HG02938 (cell line): ENCODE data around the gene MX2.

Experiments
- ATAC-seq: cut with Tn5 transposase; IDR thresholded peaks from one replicate; pipeline ENCODE4 v1.9.1; 2021; ENCODE audit warnings: mild to moderate bottlenecking, moderate library complexity; ENCODE audit not compliant: unreplicated experiment

The MX2 gene

DNA sequence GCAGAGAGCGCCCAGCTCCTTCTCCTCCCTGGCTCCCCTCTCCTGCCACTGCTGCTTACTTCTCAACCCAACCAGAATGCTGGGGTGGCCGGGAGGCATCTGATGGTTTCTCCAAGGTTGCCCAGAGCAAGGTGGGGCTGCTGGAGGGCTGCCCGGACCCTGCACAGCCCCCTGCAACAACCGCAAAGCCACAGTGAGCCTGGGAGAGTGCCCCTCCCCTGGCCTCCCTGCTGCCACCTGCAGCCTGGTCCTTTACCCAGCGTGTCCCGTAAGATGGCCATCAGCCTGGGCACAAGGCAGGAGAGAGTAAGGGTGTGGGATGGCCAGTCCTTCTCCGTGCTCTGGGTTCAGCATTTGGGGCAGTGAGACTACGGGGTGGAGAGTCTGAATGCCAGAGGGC is 17.0 kb downstream of the MX2 start:
- ATAC-seq = no peak

DNA sequence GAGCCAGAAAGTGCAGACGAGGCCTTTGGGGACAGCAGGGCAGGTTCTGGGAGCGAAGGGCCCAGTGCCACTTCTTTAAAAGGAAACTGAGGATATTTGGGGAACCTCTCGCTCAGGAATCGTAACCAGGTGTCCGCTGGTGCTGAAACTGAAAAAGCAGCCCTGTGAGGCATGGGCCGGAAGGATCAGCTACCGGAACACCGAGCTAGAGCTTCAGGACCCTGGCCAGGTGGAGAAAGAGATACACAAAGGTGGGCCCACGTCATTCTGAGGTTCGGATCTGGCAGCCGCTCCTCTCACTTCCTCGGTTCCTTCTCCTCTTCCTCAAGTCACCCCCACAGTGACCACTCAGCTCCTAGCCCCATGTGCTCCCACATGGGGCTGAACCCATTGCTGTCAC is 18.1 kb downstream of the MX2 start:
- no peak for ATAC-seq

DNA sequence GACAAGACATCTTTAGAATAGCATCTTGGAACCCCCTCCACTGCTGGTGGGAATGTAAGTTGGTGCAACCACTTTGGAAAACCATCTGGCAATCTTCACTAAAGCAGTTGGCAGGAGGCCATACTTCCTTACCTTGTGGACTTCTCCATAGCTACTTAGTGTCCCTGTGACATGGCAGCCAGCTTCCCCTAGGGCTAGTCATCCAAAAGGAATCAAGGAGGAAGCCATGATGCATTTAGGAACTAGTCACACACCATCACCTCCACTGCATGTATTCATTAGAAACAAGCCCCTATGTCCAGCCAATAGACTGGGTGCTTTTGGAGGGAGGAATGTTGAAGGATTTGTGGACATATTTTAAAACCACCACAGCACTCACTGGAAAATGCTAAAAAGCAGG is 19.9 kb downstream of the MX2 start:
- no peak for ATAC-seq

DNA sequence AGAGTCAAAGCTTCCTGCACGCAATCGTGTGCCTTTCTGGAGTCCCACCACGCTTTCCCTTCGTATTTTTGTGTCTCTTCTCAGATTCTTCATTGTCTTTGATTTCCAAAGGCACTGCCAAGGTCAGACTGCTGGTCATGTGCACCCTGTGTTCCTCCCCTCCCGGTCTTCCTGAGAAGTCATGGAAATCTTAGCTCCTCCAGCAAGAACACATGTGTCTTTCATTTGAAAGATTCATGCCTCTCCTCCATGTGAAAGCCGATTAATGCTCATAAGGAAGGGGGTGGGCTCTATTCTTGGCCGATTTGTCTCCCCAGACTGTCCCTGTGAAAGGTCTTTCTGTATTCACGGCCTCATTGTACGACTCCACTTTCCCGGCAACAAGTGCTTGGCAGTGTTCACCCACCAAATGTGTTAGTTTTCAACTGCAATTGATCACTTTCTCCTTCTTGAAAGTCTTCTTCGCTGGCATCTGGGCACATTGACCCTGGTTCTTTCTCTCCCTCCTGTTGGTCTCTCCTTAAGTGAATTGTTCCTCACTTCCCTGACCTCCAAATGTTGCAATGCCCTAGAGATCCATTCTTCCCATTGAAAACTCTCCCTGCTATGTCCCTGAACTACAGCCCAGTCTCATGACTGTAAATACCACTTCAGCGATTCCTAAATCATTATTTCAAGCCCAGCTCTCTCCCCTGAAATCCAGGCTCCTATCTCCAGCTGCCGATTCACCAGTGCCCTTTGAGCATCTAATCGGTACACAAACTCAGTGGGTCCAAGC is 25.4 kb downstream of the MX2 start:
- no peak for ATAC-seq

DNA sequence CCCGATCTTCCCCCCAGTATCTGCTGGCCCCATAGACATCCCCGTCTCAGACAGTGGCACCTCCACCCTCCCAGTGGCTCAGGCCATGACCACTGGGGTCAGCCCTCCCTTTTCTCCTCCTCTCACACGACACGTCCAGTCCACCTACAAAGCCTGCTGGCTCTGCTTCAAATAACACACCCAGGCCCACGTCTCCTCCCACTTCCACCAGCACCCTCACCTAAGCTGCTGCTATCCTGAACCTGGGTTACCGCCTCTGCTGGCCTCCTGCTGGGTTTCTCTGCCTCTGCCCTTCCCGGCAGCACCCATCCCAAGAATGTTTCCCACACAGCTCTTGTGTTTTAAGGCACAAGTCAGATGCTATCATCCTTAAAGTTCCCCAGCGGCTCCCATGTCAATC is 26.0 kb downstream of the MX2 start:
- no peak for ATAC-seq

DNA sequence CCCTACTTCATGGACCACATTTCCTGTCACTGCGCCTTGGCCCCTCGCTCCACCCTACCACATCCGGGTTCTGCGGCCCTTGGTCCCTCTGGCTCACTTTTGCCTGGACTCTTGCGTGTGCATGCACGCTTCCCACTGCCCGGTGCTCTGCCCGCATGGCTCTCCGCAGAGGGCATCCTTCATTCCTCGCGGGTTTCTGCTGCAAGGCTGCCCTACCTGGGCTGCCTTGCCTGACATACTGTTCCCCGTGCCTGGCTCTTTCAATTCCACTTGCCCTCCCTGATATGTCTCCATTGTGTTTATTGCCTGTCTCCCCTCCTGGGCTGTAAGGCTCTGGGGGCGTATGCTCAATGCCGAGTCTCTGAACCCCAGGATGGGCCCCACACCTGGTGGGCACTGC is 26.4 kb downstream of the MX2 start:
- no peak for ATAC-seq

DNA sequence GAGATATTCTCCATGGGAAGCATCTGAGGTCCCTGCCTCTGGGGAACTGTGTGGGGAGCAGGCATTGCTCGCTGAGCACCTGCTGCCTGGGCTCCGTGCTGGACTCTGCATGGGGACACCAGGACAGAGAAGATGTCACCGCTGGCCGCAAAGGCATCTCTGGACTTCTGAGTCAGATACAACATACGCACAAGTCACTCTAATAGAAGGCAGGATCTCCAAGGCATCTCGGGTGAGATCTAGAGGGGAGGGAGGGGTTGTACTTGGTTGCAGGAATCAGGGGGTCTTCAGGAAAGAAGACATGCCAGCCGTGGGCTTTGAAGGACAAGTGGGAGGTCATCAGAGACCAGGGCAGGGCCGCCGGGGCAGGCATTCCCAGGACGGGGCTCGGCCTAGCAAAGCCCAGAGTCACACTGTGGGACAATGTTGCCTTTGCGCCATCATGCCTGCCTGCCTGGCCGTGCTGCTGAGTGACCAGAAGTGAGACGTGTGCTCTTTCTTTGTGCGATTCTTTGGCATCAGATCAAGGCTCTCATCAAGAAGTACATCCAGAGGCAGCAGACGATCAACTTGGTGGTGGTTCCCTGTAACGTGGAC is 28.3 kb downstream of the MX2 start:
- no peak for ATAC-seq

DNA sequence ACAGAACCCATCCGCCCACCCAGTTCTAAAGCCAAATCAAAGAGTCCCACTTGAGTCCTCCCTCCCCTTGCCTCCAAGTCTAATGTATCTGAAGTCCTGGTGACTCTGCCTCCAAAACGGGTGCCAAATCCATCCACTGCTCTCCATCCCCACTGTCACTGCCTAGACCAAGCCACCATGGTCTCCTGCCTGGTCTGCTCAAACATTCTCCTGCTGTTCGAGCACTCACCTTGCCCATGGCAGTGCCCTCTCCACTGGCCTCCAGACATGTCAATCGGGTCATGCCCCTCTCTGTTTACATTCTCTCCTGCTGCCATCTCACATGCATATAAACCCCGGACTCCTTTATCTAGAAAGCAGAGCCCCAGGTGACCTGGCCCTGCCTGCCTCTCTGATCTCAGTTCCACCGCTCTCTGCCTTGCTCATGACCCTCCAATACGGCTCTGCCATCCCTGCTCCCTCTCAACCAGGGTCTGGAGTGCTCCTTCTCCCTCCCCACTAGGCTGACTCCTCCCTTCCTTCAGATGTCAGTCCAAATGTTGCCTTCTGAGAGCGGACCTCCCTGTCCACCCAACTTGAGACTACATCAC is 32.1 kb downstream of the MX2 start:
- ATAC-seq = no peak

DNA sequence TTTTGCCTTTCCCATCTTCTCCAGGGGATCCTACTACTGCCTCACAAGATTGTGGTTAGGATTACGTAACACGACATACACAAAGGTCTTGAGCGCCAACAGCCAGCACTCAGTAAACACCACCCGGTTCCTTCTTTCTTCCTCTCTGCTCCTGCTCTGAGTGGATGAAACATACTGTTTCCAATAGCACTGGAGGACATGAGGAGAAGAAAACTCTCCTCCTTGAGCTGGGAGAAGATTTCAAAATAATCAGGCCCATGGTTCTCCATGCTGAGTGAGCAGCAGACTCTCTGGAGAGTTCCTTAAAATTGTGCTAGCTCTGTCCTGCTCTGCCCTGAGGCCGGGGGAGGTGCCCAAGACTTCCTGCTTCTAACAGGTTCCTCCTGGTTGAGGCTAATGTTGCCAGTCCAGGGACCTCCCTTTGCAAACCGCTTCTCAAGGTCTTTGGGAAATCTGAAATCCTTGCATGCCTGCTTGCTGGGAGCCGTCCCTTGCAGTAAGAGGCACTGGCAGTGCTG is 34.8 kb downstream of the MX2 start:
- no peak for ATAC-seq

DNA sequence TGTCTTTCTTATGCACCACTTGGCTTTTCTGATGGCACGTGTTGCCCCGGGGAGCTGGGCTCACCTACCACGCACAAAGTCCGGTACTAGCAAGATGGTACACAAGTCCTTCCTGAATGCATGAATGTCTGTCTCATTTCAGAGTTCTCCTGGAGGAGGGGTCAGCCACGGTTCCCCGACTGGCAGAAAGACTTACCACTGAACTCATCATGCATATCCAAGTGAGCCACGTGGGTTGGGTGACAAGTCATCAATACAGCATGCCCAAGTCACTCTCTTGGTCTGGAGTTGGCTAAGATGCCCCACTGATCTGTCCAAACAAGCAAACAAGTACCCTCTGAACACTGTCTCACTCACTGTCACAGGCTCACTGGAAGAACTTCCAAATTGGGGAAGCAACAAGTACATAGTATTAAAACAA is 35.7 kb downstream of the MX2 start:
- no peak for ATAC-seq

DNA sequence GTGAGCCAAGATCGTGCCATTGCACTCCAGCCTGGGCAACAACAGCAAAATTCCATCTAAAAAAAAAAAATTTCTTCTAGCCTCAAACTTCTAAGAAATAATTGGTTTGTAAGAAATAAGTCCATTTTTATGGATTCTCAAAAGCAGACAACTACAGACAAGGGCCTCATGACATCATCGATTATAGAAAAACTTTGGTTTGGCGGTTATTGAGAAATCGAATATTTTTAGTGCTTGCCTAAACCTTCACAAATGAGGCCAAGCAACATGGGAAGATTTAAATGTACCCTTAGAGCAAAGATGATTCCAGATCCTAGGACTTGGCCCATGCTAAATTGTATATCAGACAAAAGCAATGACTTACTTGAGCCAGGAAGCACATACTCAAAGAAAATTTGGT is 36.4 kb downstream of the MX2 start:
- ATAC-seq = no peak

DNA sequence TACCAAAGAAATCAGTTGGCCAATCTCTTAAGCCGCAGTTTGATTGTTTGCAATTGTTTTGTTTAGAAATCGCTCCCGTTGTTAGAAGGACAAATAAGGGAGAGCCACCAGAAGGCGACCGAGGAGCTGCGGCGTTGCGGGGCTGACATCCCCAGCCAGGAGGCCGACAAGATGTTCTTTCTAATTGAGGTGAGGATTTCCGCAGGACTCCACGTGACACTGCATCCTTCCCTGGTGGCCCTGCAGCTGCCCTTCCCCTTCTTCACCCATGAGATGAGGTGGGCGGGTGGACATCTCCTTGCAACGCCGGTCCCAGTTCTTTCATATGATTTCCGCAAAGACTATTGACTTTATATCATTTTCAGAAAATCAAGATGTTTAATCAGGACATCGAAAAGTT is 37.0 kb downstream of the MX2 start:
- ATAC-seq = no peak

DNA sequence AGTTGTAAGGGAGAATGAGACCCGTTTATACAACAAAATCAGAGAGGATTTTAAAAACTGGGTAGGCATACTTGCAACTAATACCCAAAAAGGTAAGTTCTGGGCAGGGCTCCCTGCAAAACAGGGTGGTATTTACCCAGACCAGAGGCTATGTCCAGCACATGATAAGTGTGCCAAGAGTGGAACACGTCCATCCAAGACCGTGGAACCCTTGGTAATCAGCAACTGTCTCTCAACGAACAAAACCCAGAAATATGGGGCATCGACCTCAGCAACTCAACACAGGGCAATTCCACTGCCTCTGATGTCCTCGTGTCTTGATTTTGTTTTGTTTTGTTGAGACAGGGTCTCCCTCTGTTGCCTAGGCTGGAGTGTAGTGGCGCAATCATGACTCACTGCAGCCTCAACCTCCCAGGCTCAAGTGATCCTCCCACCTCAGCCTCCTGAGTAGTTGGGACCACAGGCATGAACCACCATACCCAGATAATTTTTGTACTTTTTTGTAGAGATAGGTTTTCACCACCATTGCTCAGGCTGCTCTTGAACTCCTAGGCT is 37.5 kb downstream of the MX2 start:
- ATAC-seq = no peak

DNA sequence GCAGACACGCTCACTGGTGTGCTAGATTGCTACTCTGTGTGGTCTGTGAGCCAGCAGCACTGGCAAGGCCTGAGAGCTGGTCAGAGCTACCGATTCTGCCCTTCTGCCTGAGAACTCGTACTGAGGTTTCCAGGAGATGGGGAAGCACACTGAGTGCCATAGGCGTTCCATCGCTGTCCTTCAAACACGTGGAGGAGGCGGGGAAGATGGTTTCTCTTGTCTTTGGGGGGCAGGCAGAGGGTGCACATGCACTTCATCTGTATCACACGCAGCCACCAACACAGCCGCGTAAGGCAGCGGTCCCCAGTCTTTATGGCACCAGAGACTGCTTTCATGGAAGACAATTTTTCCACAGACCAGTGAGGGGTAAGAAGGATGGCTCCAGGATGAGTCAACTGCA is 40.4 kb downstream of the MX2 start:
- ATAC-seq = no peak

DNA sequence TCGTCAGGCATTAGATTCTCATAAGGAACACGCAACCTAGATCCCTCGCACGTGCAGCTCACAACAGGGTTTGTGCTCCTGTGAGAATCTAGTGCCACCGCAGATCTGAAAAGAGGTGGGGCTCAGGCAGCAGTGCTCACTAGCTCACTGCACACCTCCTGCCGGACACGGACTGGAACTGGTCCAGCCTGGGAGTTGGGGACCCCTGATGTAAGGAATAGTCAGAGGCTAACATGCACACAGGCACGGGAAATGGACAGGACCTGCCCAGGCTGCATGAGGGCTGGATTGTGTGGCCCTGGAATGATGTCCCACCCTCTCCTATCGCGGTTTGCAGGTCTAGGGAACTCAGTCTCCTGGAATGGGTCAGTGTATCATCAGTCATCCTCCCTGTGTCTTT is 41.0 kb downstream of the MX2 start:
- ATAC-seq = no peak

DNA sequence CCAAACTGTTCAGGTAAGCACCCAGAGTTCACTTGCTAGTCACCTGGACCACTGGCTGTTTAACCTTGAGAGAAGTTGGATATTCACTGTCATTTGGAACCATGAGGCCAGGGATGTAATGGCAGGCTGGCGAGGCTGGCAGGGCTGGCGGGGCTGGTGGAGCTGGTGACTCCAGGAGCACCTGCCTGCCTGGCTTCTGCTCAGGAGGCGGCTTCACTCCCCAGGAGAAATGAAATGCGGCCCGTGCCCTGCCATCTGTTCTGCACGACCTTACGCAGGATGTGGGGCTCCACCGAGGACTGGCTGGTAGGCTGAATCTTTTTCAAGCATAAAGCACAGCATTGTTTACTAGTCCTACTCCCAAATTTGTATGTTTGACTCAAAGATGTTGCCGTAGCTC is 41.5 kb downstream of the MX2 start:
- ATAC-seq = no peak

DNA sequence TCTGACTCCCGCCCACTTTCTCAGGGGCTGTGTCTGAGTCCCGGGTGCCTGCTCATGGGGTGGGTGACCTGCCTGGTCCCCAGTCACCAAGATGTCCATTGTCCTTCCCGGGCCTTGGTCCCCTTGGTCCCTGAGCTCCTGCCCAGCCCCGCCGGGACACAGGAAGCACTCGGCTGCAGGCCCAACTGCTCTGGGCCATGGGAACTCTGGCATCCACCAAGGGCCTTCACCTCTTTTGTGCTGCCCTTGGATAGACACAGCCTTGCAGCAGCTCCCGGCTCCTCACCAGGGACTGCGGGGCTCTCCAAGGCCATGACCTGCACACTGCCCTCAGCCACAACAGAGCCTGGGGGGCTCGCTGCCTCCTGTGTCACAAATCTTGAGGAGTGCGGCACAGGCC is 42.1 kb downstream of the MX2 start:
- no peak for ATAC-seq

DNA sequence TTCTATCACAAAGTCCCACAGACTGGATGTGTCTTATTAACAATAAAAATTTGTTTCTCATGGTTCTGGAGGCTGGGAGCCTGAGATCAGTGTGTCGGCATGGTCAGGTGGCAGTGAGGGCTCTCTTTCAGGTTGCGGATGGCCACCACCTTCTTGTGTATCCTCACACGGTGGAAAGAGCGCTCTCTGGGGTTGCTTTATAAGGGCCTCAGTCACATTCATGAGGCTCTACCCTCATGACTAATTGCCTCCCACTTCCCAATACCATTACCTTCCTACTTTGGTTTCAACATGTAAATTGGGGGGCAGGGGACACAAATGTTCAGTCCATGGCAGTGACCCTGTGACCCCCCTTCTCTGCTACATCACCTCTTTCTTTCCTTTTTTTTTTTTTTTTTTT is 43.5 kb downstream of the MX2 start:
- ATAC-seq = no peak

DNA sequence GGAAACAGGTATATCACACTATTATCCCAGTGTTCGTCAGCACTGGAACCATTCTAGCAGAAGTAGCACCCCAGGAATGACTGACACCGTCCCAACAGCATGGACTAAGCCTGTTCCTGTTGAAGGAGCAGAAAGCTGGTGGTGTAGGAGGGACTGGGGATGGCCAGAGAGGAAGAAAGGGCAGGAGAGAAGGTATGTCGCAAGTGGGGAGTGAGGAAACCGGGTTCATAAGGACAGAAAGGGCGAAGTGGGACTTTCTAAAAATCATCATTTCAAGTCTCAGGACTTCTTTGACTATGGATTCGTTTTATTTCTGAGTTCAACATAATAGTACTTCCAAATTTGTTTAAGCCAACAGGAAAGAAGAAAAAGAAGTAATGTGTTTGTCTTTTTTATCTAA is 44.5 kb downstream of the MX2 start:
- no peak for ATAC-seq

DNA sequence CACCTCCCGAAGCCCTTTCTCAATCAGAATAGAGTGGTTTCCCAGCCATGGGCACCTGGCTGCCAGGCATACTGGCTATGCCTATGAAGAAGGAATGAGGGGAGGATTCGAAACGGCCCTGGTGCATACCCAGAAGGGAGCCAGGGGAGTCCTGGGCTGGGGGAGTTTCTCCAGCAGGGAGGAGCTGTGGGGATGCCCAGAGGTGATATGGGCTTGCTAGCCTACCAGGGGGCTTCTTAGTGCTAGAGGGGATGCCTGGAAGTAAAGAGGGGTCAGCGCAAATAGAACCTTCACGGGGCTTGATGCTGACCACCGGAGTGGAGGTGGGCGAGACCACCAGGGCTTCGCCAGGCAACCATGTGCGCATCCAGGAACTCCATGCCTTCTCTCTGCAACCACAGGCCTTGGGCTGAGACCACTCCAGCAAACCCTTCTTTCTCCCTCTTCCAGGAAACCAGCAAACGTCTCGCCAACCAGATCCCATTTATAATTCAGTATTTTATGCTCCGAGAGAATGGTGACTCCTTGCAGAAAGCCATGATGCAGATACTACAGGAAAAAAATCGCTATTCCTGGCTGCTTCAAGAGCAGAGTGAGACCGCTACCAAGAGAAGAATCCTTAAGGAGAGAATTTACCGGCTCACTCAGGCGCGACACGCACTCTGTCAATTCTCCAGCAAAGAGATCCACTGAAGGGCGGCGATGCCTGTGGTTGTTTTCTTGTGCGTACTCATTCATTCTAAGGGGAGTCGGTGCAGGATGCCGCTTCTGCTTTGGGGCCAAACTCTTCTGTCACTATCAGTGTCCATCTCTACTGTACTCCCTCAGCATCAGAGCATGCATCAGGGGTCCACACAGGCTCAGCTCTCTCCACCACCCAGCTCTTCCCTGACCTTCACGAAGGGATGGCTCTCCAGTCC is 46.0 kb downstream of the MX2 start:
- ATAC-seq = no peak

DNA sequence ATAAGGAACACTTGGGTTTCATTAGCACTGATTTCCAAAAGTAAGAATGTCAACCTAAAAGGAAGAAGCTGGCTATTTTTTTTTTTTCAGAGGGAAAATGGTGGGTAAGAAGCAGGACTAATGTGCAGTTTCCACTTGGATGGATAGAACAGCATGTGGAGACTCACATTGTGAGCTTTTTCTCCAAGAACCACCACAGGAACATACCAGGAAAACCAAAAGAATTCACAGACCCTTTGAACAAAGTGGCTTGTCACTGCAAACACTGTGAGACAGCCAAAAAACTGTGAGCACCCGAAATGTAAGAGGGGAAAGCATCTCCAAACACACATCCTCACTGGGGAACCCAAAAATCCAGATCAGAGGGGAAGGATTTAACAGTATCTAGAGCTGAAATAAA is 48.5 kb downstream of the MX2 start:
- no peak for ATAC-seq
